Embryonic facial prominence (tissue), 1 donor: Measurements from ENCODE around the gene GIT2.
"Not testable (repeated sequence)": the region's sequence is repeated elsewhere in the genome, so short reads cannot be mapped to it uniquely, and the experiment has no call there.

Experiments
- DNase-seq: peaks from one replicate; pipeline ENCODE4 v3.0.0-alpha.2; 2016; ENCODE audit errors: extremely low spot score

GIT2 gene

GRCh38 chr12:110005319-110005973 lies 9.3 kb upstream of the GIT2 start:
- DNase-seq, result no peak

- DNase-seq, result no peak
Measured at GRCh38 chr12:110004598-110004997, 8.4 kb upstream of the GIT2 start.

GRCh38 chr12:110002676-110003515 lies 6.7 kb upstream of the GIT2 start:
- no peak for DNase-seq

GRCh38 chr12:110001596-110001995 lies 5.4 kb upstream of the GIT2 start:
- DNase-seq, result no peak

GRCh38 chr12:109999983-110000505 lies 3.9 kb upstream of the GIT2 start:
- DNase-seq, result no peak

- DNase-seq, result no peak
Measured at GRCh38 chr12:109999649-109999971, 3.4 kb upstream of the GIT2 start.

GRCh38 chr12:109998904-109999648 lies 2.9 kb upstream of the GIT2 start, which contains the start of gene ANKRD13A:
Gene ANKRD13A (plus strand): TSS chr12:109999430. CDS start chr12:109999689, 259 bp downstream.
- peak; percentile 77 for DNase-seq

GRCh38 chr12:109998241-109998903 lies 2.2 kb upstream of the GIT2 start:
- DNase-seq, result no peak

GRCh38 chr12:109997393-109997792 lies 1.2 kb upstream of the GIT2 start:
- no peak for DNase-seq

GRCh38 chr12:109996483-109996853 lies 300 bp upstream of the GIT2 start:
- no peak for DNase-seq

GRCh38 chr12:109995361-109995685 lies 845 bp downstream of the GIT2 start:
- no peak for DNase-seq

GRCh38 chr12:109994401-109995175 lies 1.6 kb downstream of the GIT2 start:
- DNase-seq, result no peak

GRCh38 chr12:109993091-109993490 lies 3.1 kb downstream of the GIT2 start:
- no peak for DNase-seq

- no peak for DNase-seq
Measured at GRCh38 chr12:109991586-109991985, 4.6 kb downstream of the GIT2 start.

GRCh38 chr12:109989380-109989779 lies 6.8 kb downstream of the GIT2 start:
- DNase-seq, result no peak

GRCh38 chr12:109988903-109989302 lies 7.3 kb downstream of the GIT2 start:
- DNase-seq, result no peak

GRCh38 chr12:109988274-109988673 lies 7.9 kb downstream of the GIT2 start:
- no peak for DNase-seq

GRCh38 chr12:109987615-109988014 lies 8.6 kb downstream of the GIT2 start:
- DNase-seq, result no peak

GRCh38 chr12:109986236-109986635 lies 9.9 kb downstream of the GIT2 start:
- DNase-seq, result not testable (repeated sequence)

GRCh38 chr12:109983432-109984142 lies 12.6 kb downstream of the GIT2 start:
- no peak for DNase-seq

GRCh38 chr12:109982210-109982609 lies 14.0 kb downstream of the GIT2 start:
- no peak for DNase-seq
